Ishikawa (cell line): ENCODE data around the gene KCNK17.

Source experiments
- CEBPB ChIP-seq: IDR thresholded peaks from 2 replicates; pipeline ENCODE4 v1.6.1; 2012
- CREB1 ChIP-seq: IDR thresholded peaks from 2 replicates; pipeline ENCODE4 v1.6.1; 2012; ENCODE audit warnings: low read depth
- EGR1 ChIP-seq: IDR thresholded peaks from 2 replicates; pipeline ENCODE4 v1.6.1; 2012
- EP300 ChIP-seq: IDR thresholded peaks from 2 replicates; pipeline ENCODE4 v1.6.1; 2012; ENCODE audit warnings: borderline replicate concordance
- FOXM1 ChIP-seq: IDR thresholded peaks from 2 replicates; pipeline ENCODE4 v1.6.1; 2012; ENCODE audit warnings: low read depth, borderline replicate concordance
- MAX ChIP-seq: IDR thresholded peaks from 2 replicates; pipeline ENCODE4 v1.6.1; 2012
- NFIC ChIP-seq: IDR thresholded peaks from 2 replicates; pipeline ENCODE4 v1.6.1; 2012
- RAD21 ChIP-seq: IDR thresholded peaks from 2 replicates; pipeline ENCODE4 v1.6.1; 2012; ENCODE audit warnings: low read depth
- REST ChIP-seq: IDR thresholded peaks from 2 replicates; pipeline ENCODE4 v1.6.1; 2012; ENCODE audit warnings: low read depth, mild to moderate bottlenecking
- TAF1 ChIP-seq: IDR thresholded peaks from 2 replicates; pipeline ENCODE4 v1.6.1; 2012; ENCODE audit warnings: low read depth, mild to moderate bottlenecking
- TCF12 ChIP-seq: IDR thresholded peaks from 2 replicates; pipeline ENCODE4 v1.6.1; 2012; ENCODE audit warnings: low read depth
- TEAD4 ChIP-seq: IDR thresholded peaks from 2 replicates; pipeline ENCODE4 v1.6.1; 2012
- USF1 ChIP-seq: IDR thresholded peaks from 2 replicates; pipeline ENCODE4 v1.6.1; 2012
- YY1 ChIP-seq: IDR thresholded peaks from 2 replicates; pipeline ENCODE4 v1.6.1; 2012; ENCODE audit warnings: low read depth
- ZBTB7A ChIP-seq: IDR thresholded peaks from 2 replicates; pipeline ENCODE4 v1.6.1; 2012; ENCODE audit warnings: low read depth

Gene KCNK17

GRCh38 chr6:39274903-39275302 is 39.3 kb downstream of the KCNK17 start:
- TF ChIP-seq TCF12, result no peak
- TF ChIP-seq NFIC, result no peak
- no peak for TF ChIP-seq EP300
- TF ChIP-seq CREB1, result no peak

DNA sequence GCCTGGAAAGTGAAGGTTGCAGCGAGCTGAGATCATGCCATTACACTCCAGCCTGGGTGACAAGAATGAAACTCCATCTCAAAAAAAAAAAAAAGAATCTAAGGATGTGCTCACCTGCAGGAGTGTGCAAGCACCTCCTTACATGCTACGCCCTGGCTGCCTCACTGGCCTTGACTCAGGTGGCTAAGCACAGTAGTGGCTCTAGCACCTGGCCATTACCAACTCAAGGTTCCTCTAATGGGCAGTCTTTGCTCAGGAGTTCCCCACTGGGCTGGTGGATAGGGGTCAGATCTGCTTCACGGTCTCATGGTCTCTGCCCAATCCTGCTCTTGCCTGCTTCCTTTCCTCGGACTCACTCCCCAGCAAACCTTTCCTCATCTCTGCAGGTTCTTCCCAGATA is 39.7 kb downstream of the KCNK17 start:
- TF ChIP-seq TCF12, result peak; percentile 40; the same call in 1 of the 2 replicates
- TF ChIP-seq CEBPB, result no peak
- no peak for TF ChIP-seq YY1
- no peak for TF ChIP-seq FOXM1
- 0 out of 2 replicates have a peak, but pooled peaks have one; percentile 26 for TF ChIP-seq EP300

DNA sequence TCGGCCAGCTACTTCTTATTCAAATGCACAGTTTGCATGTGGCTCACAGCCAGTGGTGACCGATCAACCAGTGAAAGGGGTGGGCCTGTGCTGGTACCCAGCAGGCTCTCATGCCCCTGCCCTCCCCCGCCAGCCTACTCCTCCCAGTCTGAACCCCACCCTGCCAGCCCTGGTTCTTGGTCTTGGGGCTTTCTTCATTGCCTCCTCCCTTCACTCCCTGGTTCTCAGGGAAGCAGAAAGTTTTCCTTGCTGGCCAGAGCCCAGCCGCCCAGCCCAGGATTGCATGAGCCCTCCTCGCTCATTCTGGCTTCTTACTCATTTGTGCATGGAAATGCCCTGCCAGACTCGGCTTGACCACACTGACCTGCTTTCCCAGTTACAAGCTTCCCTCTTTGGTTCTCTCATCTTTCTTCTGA is 40.8 kb downstream of the KCNK17 start:
- TF ChIP-seq CREB1 (no peak), CEBPB (no peak), EP300 (peak; percentile 71; the same call in 1 of the 2 replicates), EGR1 (no peak), USF1 (no peak; the same call in 1 of the 2 replicates), YY1 (no peak), FOXM1 (no peak), TEAD4 (no peak), TAF1 (no peak), RAD21 (no peak), TCF12 (peak; percentile 62; the same call in 1 of the 2 replicates), NFIC (peak; percentile 72), MAX (peak; percentile 52; the same call in 1 of the 2 replicates), REST (no peak), ZBTB7A (no peak)

- peak; percentile 41; the same call in 1 of the 2 replicates for TF ChIP-seq TEAD4
- TF ChIP-seq USF1, result no peak
These were observed 44.3 kb downstream of the KCNK17 start for GRCh38 chr6:39269961-39270360.

GRCh38 chr6:39268721-39269120 is 45.5 kb downstream of the KCNK17 start:
- 0 out of 2 replicates have a peak, but pooled peaks have one; percentile 6 for TF ChIP-seq RAD21
- TF ChIP-seq TCF12, result no peak
- no peak for TF ChIP-seq EP300

DNA sequence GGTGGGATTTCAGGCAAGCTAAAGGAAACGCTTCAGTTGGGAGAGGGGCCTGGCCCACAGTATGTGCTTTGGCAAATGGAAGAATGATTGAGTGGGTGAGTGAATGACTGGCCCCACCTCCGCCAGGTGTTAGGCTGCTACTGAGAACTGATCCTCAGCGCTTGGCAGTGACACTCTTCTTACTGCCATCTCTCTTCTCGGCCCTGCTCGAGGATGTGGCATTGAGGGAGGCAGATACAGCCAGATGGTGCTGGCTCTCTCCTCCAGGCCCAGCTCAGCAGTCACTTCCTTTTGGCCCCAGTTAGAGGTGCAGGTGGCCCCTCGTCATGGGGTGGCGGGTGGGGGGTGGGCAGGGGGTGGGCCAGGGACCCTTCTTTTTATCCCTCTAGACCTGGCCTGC is 46.0 kb downstream of the KCNK17 start:
- TF ChIP-seq MAX, result no peak
- TF ChIP-seq CREB1, result no peak
- no peak for TF ChIP-seq EP300
- no peak for TF ChIP-seq TCF12
- TF ChIP-seq RAD21, result no peak
- no peak for TF ChIP-seq TEAD4
- no peak for TF ChIP-seq REST
- TF ChIP-seq TAF1, result no peak
- no peak for TF ChIP-seq USF1
- no peak for TF ChIP-seq ZBTB7A
- no peak for TF ChIP-seq NFIC
- TF ChIP-seq YY1, result no peak

GRCh38 chr6:39266782-39267355 is 47.4 kb downstream of the KCNK17 start:
- TF ChIP-seq MAX (no peak), NFIC (no peak), TAF1 (no peak), RAD21 (no peak), FOXM1 (no peak), YY1 (no peak), CREB1 (no peak), CEBPB (no peak)
